Activated CD4-positive, alpha-beta T cell treated with anti-CD3 and anti-CD28 coated beads for 36 hours (primary cell): ENCODE data around the gene SLC9A9. TPM values are rescaled to one million over a fixed set of nuclear protein-coding genes. Genes with fewer than 3 reads are reported as not detected.

Source experiments
- ATAC-seq: fragments of 200-7000 bp; cut with Tn5 transposase; one replicate; pipeline ENCODE4 v1.10.0; 2021; ENCODE audit warnings: mild to moderate bottlenecking, moderate library complexity
- CTCF ChIA-PET: fragments of 350-600 bp; sonication (Branson Sonifier 250); formaldehyde crosslinking; loops from one replicate; lab custom pipeline; 2021; ENCODE audit warnings: antibody characterized with exemption; lab: Charles Lee
- POLR2A ChIA-PET: fragments of 350-600 bp; sonication (Branson Sonifier 250); formaldehyde crosslinking; loops from one replicate; lab custom pipeline; 2021; ENCODE audit warnings: antibody characterized with exemption, inconsistent platforms; lab: Charles Lee
- DNase-seq: peaks from one replicate; pipeline ENCODE4 v3.0.0-alpha.2; 2020
- H3K27ac Mint-ChIP-seq: one replicate; pipeline ENCODE4 v1.8.0; 2021; ENCODE audit warnings: mixed read lengths
- H3K27me3 Mint-ChIP-seq: one replicate; pipeline ENCODE4 v1.8.0; 2021; ENCODE audit warnings: mixed read lengths
- H3K36me3 Mint-ChIP-seq: one replicate; pipeline ENCODE4 v1.8.0; 2021; ENCODE audit warnings: low read depth, mixed read lengths
- H3K4me1 Mint-ChIP-seq: one replicate; pipeline ENCODE4 v1.8.0; 2021; ENCODE audit warnings: mixed read lengths
- H3K4me3 Mint-ChIP-seq: one replicate; pipeline ENCODE4 v1.8.0; 2021; ENCODE audit warnings: mild to moderate bottlenecking, moderate library complexity, mixed read lengths
- H3K9me3 Mint-ChIP-seq: one replicate; pipeline ENCODE4 v1.8.0; 2021; ENCODE audit warnings: low read depth, mixed read lengths
- intact Hi-C, 2 experiments: fragments of 100-400 bp; cut with DNase I in 1 of 2; cut with micrococcal nuclease in 1 of 2; formaldehyde crosslinking; loops; one replicate each; pipeline versions ENCODE4 v1.14.2 to v1.15.1; 2022 to 2024; cut with DNase I, micrococcal nuclease
- total RNA-seq, 2 experiments: library from RNA; stranded (reverse); gene quantifications; one replicate each; pipeline ENCODE4 v1.2.3, GENCODE V29; 2021

The SLC9A9 gene
- total RNA-seq, 2 experiments from 2014 or later, result 1.4 to 1.6 TPM

- peaks cover 2% of the 10 kb centered on the region for H3K9me3 Mint-ChIP-seq
Observed at GRCh38 chr3:143424874-143425273, 423.4 kb downstream of the SLC9A9 start.

GRCh38 chr3:143421556-143421955, 426.7 kb downstream of the SLC9A9 start:
- Mint-ChIP-seq H3K9me3 (peaks cover 2% of the 10 kb centered on the region), H3K36me3 (peaks cover 2% of the 10 kb centered on the region), H3K27ac (no peak overlapping the region), H3K27me3 (no peaks in the 10 kb centered on the region), H3K4me1 (peaks cover 12% of the 10 kb centered on the region), H3K4me3 (no peak overlapping the region)
- ChIA-PET POLR2A (interaction anchor here (0.6 kb wide), 1 partner anchor 415 kb away, joined by 3 read pairs; no protein-coding TSS in a partner anchor), CTCF (interaction anchor here (2.4 kb wide), 1 partner anchor 12 kb away, joined by 9 read pairs; no protein-coding TSS in a partner anchor)
- ATAC-seq, result no peak
- intact Hi-C loops, result loop anchor here in 1 of 2 experiments (5.0 kb wide), 1 partner anchor 299 kb away; no protein-coding TSS in a partner anchor
- no peak for DNase-seq

More at GRCh38 chr3:143424874-143425273, 423.4 kb downstream of the SLC9A9 start:
- Mint-ChIP-seq H3K4me1 (peaks cover 12% of the 10 kb centered on the region), H3K27me3 (no peaks in the 10 kb centered on the region), H3K36me3 (no peaks in the 10 kb centered on the region), H3K4me3 (no peak overlapping the region), H3K27ac (no peak overlapping the region)
- no peak for DNase-seq
- ChIA-PET CTCF (interaction anchor here (0.6 to 1.6 kb wide), 3 partner anchors 10 to 296 kb away, joined by 3 to 5 read pairs (median 5); no protein-coding TSS in a partner anchor), POLR2A (no interaction called here)
- intact Hi-C loops, result loop anchor here in 1 of 2 experiments (5.0 kb wide), 1 partner anchor 303 kb away; no protein-coding TSS in a partner anchor
- ATAC-seq, result no peak

- H3K9me3 Mint-ChIP-seq, result peaks cover 2% of the 10 kb centered on the region
- POLR2A ChIA-PET, result no interaction called here
- no peak for DNase-seq
- H3K36me3 Mint-ChIP-seq, result peaks cover 2% of the 10 kb centered on the region
- CTCF ChIA-PET, result no interaction called here
- intact Hi-C loops, result loop anchor here in 1 of 2 experiments (5.0 kb wide), 1 partner anchor 297 kb away; no protein-coding TSS in a partner anchor
- H3K4me3 Mint-ChIP-seq, result no peak overlapping the region
- peaks cover 14% of the 10 kb centered on the region for H3K4me1 Mint-ChIP-seq
- no peak for ATAC-seq
- no peak overlapping the region for H3K27ac Mint-ChIP-seq
- no peaks in the 10 kb centered on the region for H3K27me3 Mint-ChIP-seq
Observed at GRCh38 chr3:143419611-143420010, 428.7 kb downstream of the SLC9A9 start.

- DNase-seq, result no peak
- Mint-ChIP-seq H3K4me1 (peaks cover 7% of the 10 kb centered on the region), H3K27ac (no peak overlapping the region), H3K9me3 (peaks cover 2% of the 10 kb centered on the region), H3K27me3 (no peaks in the 10 kb centered on the region), H3K4me3 (no peak overlapping the region), H3K36me3 (peaks cover 2% of the 10 kb centered on the region)
- CTCF ChIA-PET, result no interaction called here
- intact Hi-C loops, result no loop called here
- POLR2A ChIA-PET, result no interaction called here
- ATAC-seq, result no peak
Observed at GRCh38 chr3:143418391-143418790, 429.9 kb downstream of the SLC9A9 start.

DNA sequence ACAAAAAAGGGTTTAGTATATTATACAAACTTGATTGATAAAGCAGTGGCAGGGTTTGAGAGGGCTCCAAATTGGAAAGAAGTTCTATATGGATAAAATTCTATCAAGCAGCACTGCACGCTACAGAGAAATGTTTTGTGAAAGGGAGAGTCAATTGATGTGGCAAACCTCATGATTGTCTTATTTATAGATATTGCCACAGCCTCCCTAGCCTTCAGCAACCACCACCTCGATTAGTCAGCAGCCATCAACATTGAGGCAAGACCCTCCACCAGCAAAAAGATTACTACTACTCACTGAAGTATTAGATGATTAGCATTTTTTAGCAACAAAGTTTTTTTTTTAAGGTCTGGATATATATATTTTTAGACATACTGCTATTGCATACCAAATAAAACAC, 432.0 kb downstream of the SLC9A9 start:
- Mint-ChIP-seq H3K4me3 (no peak overlapping the region), H3K4me1 (peaks cover 7% of the 10 kb centered on the region), H3K9me3 (no peaks in the 10 kb centered on the region), H3K27ac (no peak overlapping the region), H3K27me3 (no peaks in the 10 kb centered on the region), H3K36me3 (peaks cover 2% of the 10 kb centered on the region)
- CTCF ChIA-PET, result no interaction called here
- ATAC-seq (no peak), DNase-seq (no peak)
- POLR2A ChIA-PET, result no interaction called here
- intact Hi-C loops, result no loop called here

DNA sequence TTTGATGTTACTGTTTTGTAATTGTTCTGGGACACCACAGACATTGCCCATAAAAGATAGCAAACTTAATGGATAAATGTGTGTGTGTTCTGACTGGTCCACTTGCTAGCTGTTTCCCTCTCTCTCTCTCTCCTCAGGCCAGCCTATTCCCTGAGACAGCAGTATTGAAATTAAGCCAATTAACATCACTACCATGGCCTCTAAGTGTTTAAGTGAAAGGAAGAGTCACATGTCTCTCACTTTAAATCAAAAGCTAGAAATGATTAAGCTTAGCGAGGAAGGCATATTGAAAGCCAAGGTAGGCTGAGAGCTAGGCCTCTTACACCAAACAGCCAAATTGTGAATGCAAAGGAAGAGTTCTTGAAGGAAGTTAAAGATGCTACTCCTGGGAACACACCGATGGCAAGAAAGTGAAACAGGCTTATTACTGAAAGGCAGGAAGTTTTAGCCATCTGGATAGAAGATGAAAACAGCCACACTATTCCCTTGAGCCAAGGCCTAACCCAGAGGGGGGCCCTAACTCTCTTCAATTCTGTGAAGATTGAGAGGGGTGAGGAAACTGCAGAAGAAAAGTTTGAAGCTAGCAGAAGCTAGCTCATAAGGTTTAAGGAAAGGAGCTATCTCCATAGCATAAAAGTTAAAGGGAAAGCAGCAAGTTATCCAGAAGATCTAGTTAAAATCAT, 433.6 kb downstream of the SLC9A9 start:
- DNase-seq (no peak), ATAC-seq (peak; percentile 83)
- intact Hi-C loops, result no loop called here
- Mint-ChIP-seq H3K27me3 (no peaks in the 10 kb centered on the region), H3K9me3 (no peaks in the 10 kb centered on the region), H3K36me3 (peaks cover 2% of the 10 kb centered on the region), H3K27ac (no peak overlapping the region), H3K4me3 (no peak overlapping the region), H3K4me1 (peaks cover 7% of the 10 kb centered on the region)
- ChIA-PET CTCF (interaction anchor here (0.7 to 1.0 kb wide), 3 partner anchors 11 to 290 kb away, joined by 3 read pairs; no protein-coding TSS in a partner anchor), POLR2A (no interaction called here)

- no peak for DNase-seq
- intact Hi-C loops, result no loop called here
- ChIA-PET CTCF (no interaction called here), POLR2A (no interaction called here)
- H3K4me1 Mint-ChIP-seq, result peaks cover 7% of the 10 kb centered on the region
- no peak overlapping the region for H3K4me3 Mint-ChIP-seq
- H3K27me3 Mint-ChIP-seq, result no peaks in the 10 kb centered on the region
- H3K27ac Mint-ChIP-seq, result no peak overlapping the region
- peaks cover 2% of the 10 kb centered on the region for H3K36me3 Mint-ChIP-seq
- H3K9me3 Mint-ChIP-seq, result no peaks in the 10 kb centered on the region
- ATAC-seq, result no peak
Observed at GRCh38 chr3:143413372-143413771, 434.9 kb downstream of the SLC9A9 start.

DNA sequence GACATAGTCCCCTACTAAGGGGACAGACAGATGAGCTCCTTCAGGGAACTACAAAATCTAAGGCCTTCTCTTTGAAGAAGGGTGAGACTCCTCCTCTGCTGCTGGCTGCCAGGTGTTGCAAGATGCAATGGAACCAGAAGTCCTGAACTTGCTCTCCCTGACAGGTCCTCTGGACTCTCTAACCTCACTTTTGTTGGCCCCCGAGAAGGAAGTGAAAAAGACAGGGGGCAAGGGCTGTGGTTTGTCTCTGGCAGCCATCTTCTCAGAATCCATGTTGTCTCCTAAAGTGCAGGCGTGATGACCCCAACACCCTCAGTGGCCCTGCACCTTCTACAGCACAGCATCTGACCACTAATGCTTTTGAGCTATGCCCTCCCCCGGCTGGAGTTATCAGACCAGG, 436.2 kb downstream of the SLC9A9 start:
- POLR2A ChIA-PET, result no interaction called here
- intact Hi-C loops, result no loop called here
- H3K27ac Mint-ChIP-seq, result no peak overlapping the region
- CTCF ChIA-PET, result interaction anchor here (0.9 kb wide), 1 partner anchor 11 kb away, joined by 4 read pairs; no protein-coding TSS in a partner anchor
- H3K36me3 Mint-ChIP-seq, result no peaks in the 10 kb centered on the region
- peaks cover 7% of the 10 kb centered on the region for H3K4me1 Mint-ChIP-seq
- ATAC-seq, result no peak
- DNase-seq, result no peak
- H3K4me3 Mint-ChIP-seq, result no peak overlapping the region
- no peaks in the 10 kb centered on the region for H3K27me3 Mint-ChIP-seq
- no peaks in the 10 kb centered on the region for H3K9me3 Mint-ChIP-seq

DNA sequence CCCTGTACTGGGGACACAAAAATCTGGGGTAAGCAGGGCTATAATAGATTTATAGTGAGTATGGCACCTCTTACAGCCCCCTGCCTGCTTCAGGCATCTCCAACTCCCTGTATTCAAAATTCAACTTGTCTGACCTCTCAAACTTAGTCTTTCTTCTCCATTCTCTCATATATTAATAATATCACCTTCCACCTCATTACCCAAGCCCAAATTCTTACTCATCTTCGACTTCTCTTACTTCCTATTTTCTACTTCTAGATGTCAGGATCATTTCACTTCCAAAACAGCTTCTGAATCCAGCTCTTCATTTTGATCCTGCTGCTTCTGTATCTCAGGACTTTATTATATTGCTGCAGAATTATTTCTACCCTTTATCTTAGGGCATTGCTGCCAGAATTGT, 438.0 kb downstream of the SLC9A9 start:
- H3K9me3 Mint-ChIP-seq, result no peaks in the 10 kb centered on the region
- no peaks in the 10 kb centered on the region for H3K36me3 Mint-ChIP-seq
- no peak for DNase-seq
- intact Hi-C loops, result no loop called here
- no peak overlapping the region for H3K27ac Mint-ChIP-seq
- ChIA-PET CTCF (no interaction called here), POLR2A (no interaction called here)
- peaks cover 7% of the 10 kb centered on the region for H3K4me1 Mint-ChIP-seq
- H3K27me3 Mint-ChIP-seq, result no peaks in the 10 kb centered on the region
- H3K4me3 Mint-ChIP-seq, result no peak overlapping the region
- no peak for ATAC-seq

GRCh38 chr3:143408771-143409170, 439.5 kb downstream of the SLC9A9 start:
- Mint-ChIP-seq H3K27ac (no peak overlapping the region), H3K9me3 (peaks cover under 1% of the 10 kb centered on the region), H3K4me3 (no peak overlapping the region), H3K27me3 (no peaks in the 10 kb centered on the region), H3K36me3 (peaks cover under 1% of the 10 kb centered on the region), H3K4me1 (no peaks in the 10 kb centered on the region)
- ChIA-PET POLR2A (no interaction called here), CTCF (interaction anchor here (0.7 kb wide), 2 partner anchors 237 to 265 kb away, joined by 3 read pairs; no protein-coding TSS in a partner anchor)
- DNase-seq, result no peak
- ATAC-seq, result no peak
- intact Hi-C loops, result no loop called here

DNA sequence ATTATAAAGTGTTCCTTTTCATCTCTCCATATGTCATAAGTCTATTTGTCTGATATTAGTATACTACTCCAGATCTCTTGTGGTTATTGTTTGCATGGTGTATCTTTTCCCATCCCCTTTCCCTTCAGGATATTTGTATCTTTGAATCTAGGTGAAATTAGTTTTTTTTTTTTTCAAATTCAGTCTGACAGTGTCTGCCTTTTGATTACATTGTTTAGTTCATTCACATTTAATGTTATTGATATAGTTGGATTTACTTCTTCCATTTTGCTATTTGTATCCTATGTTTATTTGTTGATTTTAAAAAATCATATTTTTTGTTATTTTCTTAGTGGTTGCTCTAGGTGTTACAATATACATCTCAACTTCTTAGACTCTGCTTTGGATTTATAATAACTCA, 445.7 kb downstream of the SLC9A9 start:
- Mint-ChIP-seq H3K9me3 (peaks cover 6% of the 10 kb centered on the region), H3K27ac (no peak overlapping the region), H3K36me3 (peaks cover 4% of the 10 kb centered on the region), H3K27me3 (no peaks in the 10 kb centered on the region), H3K4me1 (no peaks in the 10 kb centered on the region), H3K4me3 (no peak overlapping the region)
- ChIA-PET POLR2A (no interaction called here), CTCF (no interaction called here)
- intact Hi-C loops, result no loop called here
- ATAC-seq (no peak), DNase-seq (no peak)

- no peak overlapping the region for H3K4me3 Mint-ChIP-seq
- H3K27me3 Mint-ChIP-seq, result no peaks in the 10 kb centered on the region
- H3K9me3 Mint-ChIP-seq, result peaks cover 5% of the 10 kb centered on the region
- no peak for DNase-seq
- ATAC-seq, result no peak
- POLR2A ChIA-PET, result no interaction called here
- H3K36me3 Mint-ChIP-seq, result peaks cover 8% of the 10 kb centered on the region
- no peak overlapping the region for H3K27ac Mint-ChIP-seq
- CTCF ChIA-PET, result interaction anchor here (1.3 kb wide), 1 partner anchor 466 kb away, joined by 4 read pairs; no protein-coding TSS in a partner anchor
- no peaks in the 10 kb centered on the region for H3K4me1 Mint-ChIP-seq
- intact Hi-C loops, result no loop called here
Observed at GRCh38 chr3:143396790-143397189, 451.5 kb downstream of the SLC9A9 start.
